Fibroblast of skin of scalp (primary cell): ENCODE data around the gene SPEN. TPM values are rescaled to one million over a fixed set of nuclear protein-coding genes. Genes with fewer than 3 reads are reported as not detected.
"Not testable (repeated sequence)": the region's sequence is repeated elsewhere in the genome, so short reads cannot be mapped to it uniquely, and the experiment has no call there.

Experiments used
- DNase-seq: peaks from one replicate; pipeline ENCODE4 v3.0.0-alpha.2; 2013
- polyA plus RNA-seq, 2 experiments: library from polyadenylated mRNA; unstranded; fragments of 120-200 nt; gene quantifications; one replicate each; pipeline ENCODE4 v1.2.1, GENCODE V29; 2013; ENCODE audit not compliant: insufficient read length in 2 of 2

Gene SPEN
- 29.7 TPM for polyA plus RNA-seq (2013, experiment 1 of 2; ENCODE audit: insufficient read length)
- 35.2 TPM for polyA plus RNA-seq (2013, experiment 2 of 2; ENCODE audit: insufficient read length)

- DNase-seq: peak; percentile 99
These were observed at the start of gene SPEN for GRCh38 chr1:15847100-15847892. Gene SPEN, plus strand, starts transcription at chr1:15847707. Its CDS starts 361 bp downstream, at chr1:15848068.

- peak; percentile 98 for DNase-seq
These were observed 48.3 kb upstream of the SPEN start for GRCh38 chr1:15799004-15799867.

DNA sequence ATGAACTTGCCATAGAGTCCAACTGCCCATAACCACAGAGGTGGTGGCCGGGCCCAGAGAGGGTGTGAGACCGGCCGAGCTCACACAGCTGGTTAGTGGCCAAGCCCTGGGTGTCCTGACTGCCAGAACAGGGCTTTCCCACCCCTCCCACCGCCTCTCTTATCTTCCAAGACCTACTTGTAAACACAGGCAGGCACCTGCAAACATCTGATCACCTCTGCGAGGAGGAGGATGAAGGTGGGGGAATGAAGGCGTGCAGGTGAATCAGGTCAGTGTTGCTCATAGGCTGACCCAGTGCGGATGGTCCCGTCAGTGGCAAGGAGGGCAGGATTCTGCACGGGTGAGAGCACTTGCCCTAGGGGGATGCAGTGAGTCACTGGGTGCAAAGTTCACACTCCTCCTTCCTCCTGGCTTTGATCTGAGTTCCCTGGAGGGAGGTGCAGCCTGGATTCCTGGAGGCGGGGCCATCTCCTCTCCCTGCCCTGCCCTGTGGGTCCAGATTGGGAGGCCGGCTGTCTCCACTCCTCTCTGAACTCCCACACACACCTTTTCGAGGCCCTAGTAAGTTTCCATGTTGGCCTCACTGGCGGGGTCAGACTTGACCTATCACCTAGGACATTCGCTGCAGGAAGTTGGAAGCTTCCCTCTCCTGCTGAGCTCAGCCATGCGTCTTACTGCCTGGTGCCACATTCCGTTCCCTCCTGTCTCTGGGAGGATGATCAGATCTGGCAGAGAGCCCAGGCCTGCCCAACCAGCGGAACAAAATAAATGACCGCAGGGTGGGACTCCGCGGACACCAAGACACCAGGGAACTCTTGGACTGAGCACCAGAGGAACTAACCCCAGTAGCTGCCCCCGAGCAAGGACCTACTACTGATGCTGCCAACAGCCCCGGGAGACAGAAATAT is 47.3 kb upstream of the SPEN start:
- DNase-seq: peak; percentile 68

DNA sequence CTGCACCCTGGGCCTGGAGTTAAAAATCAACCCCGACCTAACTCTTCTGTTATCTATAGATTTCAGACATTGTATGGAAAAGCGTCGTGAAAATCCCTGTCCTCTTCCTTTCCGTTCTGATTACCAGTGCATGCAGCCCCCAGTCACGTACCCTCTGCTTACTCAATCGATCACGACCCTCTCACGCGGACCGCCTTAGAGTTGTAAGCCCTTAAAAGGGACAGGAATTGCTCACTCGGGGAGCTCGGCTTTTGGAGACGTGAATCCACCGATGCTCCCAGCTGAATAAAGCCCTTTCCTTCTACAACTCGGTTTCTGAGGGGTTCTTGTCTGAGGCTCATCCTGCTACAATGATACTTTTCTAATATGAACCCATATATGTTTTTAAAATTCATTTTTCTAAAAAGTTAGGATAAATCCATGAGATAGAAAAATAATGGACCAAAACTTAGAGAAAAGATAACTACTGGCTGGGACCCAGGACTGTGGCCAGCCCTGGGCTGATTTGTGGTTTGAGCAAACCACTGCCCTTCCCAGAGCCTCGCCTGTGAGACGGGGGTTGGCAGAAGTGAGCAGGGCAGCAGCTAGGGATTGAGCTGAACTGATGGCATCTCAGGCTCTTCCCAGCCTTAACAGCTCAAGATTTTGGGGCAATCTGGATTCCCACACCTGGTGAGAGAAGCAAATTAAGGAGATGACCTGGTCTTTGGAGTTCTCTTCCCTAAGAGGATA is 45.1 kb upstream of the SPEN start:
- peak; percentile 59 for DNase-seq

- peak; percentile 39 for DNase-seq
These were observed 44.1 kb upstream of the SPEN start for GRCh38 chr1:15803380-15803779.

DNA sequence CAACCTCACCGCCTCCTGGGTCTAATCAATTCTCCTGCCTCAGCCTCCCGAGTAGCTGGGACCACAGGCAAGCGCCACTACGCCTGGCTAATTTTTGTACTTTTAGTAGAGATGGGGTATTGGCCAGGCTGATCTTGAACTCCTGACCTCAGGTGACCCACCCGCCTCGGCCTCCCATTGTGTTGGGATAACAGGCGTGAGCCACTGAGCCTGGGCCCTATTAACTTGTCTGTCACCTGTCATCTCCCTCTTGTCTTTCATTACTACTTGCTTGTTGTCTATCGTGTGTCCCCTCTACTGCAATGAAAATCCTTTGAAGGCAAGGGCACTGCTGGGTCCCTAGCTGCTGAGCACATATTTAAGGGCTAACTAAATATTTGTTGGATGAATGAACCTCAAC is 43.4 kb upstream of the SPEN start:
- no peak for DNase-seq

DNA sequence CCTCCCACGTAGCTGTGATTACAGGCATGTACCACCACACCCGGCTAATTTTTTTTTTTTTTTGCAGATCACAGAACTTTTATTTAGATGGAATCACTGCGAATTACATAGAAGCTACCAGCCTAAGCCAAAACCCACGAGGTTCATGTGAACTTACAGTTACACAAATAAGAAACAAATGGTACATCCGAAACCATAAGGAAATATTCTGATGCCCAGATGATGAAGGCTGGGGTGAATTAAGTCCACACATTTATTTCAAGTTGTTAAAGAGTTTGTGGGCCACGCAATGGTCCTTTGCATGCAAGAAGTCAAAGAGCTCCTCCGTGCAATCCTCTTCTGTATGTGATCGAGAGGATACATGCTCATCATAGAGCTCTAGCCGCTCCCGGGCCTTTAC is 40.4 kb upstream of the SPEN start:
- DNase-seq: no peak

DNA sequence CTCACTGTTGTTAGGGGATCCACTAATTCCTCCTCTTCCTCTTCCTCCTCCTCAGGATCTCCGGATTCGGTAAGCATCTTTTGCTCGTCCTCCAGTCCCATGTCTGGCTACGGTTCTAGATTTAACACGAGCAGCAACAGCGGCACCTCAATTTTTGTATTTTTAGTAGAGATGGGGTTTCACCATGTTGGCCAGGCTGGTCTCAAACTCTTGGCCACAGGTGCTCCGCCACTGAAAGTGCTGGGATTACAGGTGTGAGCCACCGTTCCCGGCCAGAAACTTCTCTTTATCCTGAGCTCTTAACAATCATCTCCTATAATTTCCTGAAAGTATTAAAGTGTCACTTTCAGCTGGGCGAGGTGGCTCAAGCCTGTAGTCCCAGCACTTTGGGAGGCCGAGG is 40.0 kb upstream of the SPEN start, which contains the start of gene UQCRHL:
UQCRHL (minus strand) TSS at position 101 of the 400 bp plus-strand sequence; CDS start at position 101, 0 bp downstream.
- not testable (repeated sequence) for DNase-seq

DNA sequence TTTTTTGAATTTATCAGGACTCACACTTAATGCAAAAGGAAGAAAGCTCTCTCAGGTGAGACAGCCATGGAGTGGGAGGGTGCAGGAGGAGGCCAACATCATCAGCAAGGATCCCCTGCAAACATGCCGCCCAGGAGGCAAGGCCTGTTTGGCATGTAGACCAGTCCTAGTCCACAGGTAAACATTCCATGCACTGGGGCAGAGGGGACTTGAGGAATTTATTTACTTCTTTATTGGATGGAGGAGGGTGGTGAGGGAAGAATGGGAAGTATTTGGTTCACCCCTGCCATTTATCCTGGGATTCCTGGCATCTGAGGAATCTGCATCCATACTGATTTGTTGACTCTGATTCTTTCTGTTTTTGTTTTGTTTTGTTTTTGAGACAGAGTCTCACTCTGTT is 38.6 kb upstream of the SPEN start:
- no peak for DNase-seq

GRCh38 chr1:15810073-15810472 is 37.4 kb upstream of the SPEN start:
- DNase-seq: no peak

DNA sequence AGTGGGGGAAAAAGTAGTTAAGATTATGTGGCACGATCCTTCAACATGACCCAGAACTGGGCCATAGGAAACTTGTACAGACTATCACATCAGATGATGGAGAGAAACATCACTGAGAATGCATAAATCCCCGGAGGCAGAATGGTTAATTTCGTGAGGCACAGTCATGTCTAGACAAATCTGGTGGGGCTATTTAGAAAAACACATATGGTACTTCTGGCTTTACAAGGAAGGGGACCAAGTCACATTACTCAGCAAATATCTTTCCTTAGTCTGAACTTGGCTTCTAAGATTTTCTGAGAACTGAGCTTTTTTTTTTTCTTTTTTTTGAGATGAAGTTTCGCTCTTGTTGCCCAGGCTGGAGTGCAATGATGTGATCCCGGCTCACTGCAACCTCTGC is 30.8 kb upstream of the SPEN start:
- DNase-seq: peak; percentile 18

- DNase-seq: peak; percentile 32
These were observed 27.0 kb upstream of the SPEN start for GRCh38 chr1:15820478-15820877.

- no peak for DNase-seq
These were observed 21.7 kb upstream of the SPEN start for GRCh38 chr1:15825800-15826199.

DNA sequence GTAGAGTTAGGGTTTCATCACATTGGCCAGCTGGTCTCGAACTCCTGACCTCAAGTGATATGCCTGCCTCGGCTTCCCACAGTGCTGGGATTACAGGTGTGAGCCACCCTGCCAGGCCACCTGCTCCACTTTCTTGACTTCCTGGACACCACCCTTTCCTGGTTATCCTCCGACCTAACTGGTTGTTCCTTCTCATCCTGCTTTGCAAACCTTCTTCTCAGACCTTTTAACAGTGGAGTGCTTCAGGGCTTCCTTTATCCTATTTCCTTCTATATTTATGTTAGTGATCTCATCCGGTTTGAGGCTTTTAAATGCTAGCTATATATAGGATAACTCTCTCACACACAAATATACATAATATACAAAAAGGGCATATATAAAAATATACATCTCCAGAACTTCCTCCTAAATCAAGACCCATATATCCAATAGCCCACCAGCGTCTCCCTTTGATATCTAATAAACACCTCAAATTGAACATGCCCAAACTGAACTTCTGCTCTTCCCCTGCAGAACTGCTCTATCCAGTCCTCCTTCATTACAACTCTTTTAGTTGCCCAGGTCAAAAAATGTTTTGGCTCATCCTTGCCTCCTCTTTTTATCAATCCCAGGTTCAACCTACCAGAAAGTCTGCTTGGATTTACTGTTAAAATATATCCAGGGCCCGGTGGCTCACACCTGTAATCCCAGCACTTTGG is 20.5 kb upstream of the SPEN start:
- no peak for DNase-seq

GRCh38 chr1:15827567-15827966 is 19.9 kb upstream of the SPEN start:
- DNase-seq: not testable (repeated sequence)

- DNase-seq: not testable (repeated sequence)
These were observed 18.6 kb upstream of the SPEN start for GRCh38 chr1:15828931-15829330.

GRCh38 chr1:15830258-15830657 is 17.2 kb upstream of the SPEN start:
- no peak for DNase-seq

- DNase-seq: no peak
These were observed 14.3 kb upstream of the SPEN start for GRCh38 chr1:15833069-15833679.

- DNase-seq: no peak
These were observed 13.6 kb upstream of the SPEN start for GRCh38 chr1:15833842-15834405.
